Fibroblast of villous mesenchyme (primary cell): ENCODE results near the gene CCDC190. TPM values are rescaled to one million over a fixed set of nuclear protein-coding genes. Genes with fewer than 3 reads are reported as not detected.
A peak's percentile ranks its signal among the peaks of the same experiment; 100 is the strongest.
"Not testable (repeated sequence)": the region's sequence is repeated elsewhere in the genome, so short reads cannot be mapped to it uniquely, and the experiment has no call there.

Experiments
- DNase-seq: peaks from one replicate; pipeline ENCODE4 v3.0.0-alpha.2; 2010; ENCODE audit warnings: low read depth
- H3K4me3 ChIP-seq: 2 replicates; pipeline ENCODE4 v1.5.1; 2011; ENCODE audit warnings: low read depth, mild to moderate bottlenecking, low read length
- CTCF ChIP-seq: IDR thresholded peaks from 2 replicates; pipeline ENCODE4 v1.5.1; 2012; ENCODE audit warnings: low read depth, mild to moderate bottlenecking, low read length; ENCODE audit not compliant: insufficient read depth
- total RNA-seq: library from RNA; depleted of rRNA; stranded (reverse); fragments of >200 nt; gene quantifications from 2 replicates; pipeline ENCODE4 v1.2.3, GENCODE V29; 2012

CCDC190 gene
- total RNA-seq, 1 donor: 0.43 TPM

- TF ChIP-seq CTCF: peak; percentile 3
- DNase-seq: no peak
- peak overlapping the region; percentile 57 for H3K4me3 ChIP-seq
Measured at GRCh38 chr1:162822391-162823200, 38.4 kb downstream of the CCDC190 start.

- DNase-seq, H3K4me3 ChIP-seq: not testable (repeated sequence)
Measured at GRCh38 chr1:162818666-162819065, 42.3 kb downstream of the CCDC190 start.

- DNase-seq, H3K4me3 ChIP-seq: not testable (repeated sequence)
Measured at GRCh38 chr1:162818136-162818535, 42.8 kb downstream of the CCDC190 start.

- not testable (repeated sequence) for H3K4me3 ChIP-seq, DNase-seq
Measured at GRCh38 chr1:162812357-162812756, 48.6 kb downstream of the CCDC190 start.

GRCh38 chr1:162807503-162807902 lies 53.5 kb downstream of the CCDC190 start:
- DNase-seq, H3K4me3 ChIP-seq: not testable (repeated sequence)

Other genes starting within 250 kb of the CCDC190 start
- 227 and 289 TPM in 2 replicates for gene DDR2, start 228.7 kb downstream of the CCDC190 start, total RNA-seq
- gene HSD17B7, start 70.5 kb downstream of the CCDC190 start, total RNA-seq: 17.7 and 26.8 TPM in 2 replicates
- gene RGS4, start 208.2 kb upstream of the CCDC190 start, total RNA-seq: 63.9 and 78.0 TPM in 2 replicates